HG03457 (cell line): ENCODE measurements around the gene BRICD5.

Experiments
- ATAC-seq: cut with Tn5 transposase; IDR thresholded peaks from one replicate; pipeline ENCODE4 v1.9.1; 2021; ENCODE audit warnings: moderate number of reproducible peaks; ENCODE audit not compliant: unreplicated experiment

The BRICD5 gene

GRCh38 chr16:2199621-2200139 lies 11.0 kb downstream of the BRICD5 start:
- ATAC-seq, result no peak

DNA sequence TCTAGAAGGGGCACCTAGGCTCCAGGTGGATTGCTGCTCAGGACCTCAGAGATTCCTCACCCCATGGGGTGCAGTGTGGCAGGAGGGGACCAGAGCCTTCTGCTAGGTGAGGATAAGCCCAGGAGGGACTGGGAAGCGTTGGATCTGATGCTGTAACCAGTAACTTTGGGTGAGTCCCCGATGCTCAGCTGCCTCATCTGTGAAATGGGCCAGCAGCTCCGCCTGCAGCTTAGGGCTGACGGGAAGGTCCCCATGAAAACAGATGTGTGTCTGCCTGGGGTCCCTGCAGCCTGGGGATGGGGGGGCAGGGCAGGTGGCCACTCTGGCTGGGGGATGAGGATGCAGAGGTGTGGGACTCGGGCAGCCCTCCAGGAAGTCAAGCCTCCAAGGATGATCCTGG lies 11.6 kb downstream of the BRICD5 start:
- ATAC-seq, result no peak

DNA sequence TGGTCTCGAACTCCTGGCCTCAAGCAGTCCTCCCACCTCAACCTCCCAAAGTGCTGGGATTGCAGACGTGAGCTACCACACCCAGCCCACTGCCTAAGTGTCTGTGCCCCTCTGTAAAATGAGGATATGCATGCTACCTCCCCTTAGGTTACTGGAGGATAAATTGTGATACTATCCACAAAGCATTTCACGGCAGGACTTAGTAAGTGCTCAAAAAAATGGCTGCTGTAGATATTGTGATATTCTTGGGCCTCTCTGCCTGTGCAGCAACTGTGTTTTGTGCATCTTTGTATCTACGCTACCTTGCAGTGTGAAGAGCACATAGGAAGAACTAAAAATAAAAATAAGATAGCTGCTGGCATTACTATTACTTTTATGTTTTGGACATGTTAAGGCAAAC lies 12.4 kb downstream of the BRICD5 start:
- no peak for ATAC-seq

GRCh38 chr16:2197765-2198164 lies 12.9 kb downstream of the BRICD5 start:
- ATAC-seq, result no peak

DNA sequence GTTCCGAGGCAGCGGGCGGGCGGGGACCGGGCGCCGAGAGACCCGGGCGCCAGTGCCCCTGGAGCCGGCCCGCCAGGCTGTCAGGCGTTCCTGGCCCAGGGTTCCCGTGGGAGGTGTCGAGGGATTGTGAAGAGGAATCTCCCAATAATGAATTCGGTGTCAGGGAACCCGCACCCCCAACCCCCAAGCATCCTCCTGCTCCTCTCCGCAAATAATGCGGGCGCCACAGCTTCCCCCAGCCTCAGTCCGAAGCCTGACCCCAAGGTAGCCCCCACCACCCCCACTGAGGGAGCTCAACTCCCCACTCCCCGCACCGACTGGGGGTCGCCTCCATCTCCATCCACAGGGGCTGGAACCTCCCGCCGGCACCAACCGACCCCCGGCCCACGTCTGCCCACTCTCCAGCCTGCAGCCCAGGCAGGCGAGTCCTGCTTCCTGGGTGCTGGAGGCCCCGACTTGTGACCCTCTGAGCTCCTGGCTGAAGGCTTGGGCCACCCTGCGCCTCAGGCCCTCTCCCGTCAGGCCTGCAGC lies 13.6 kb downstream of the BRICD5 start:
- ATAC-seq, result no peak

GRCh38 chr16:2196162-2196980 lies 14.3 kb downstream of the BRICD5 start, which contains the start of gene CASKIN1:
TSS of gene CASKIN1 (minus strand) at chr16:2196605. CDS start at chr16:2196432, 173 bp downstream.
- no peak for ATAC-seq

DNA sequence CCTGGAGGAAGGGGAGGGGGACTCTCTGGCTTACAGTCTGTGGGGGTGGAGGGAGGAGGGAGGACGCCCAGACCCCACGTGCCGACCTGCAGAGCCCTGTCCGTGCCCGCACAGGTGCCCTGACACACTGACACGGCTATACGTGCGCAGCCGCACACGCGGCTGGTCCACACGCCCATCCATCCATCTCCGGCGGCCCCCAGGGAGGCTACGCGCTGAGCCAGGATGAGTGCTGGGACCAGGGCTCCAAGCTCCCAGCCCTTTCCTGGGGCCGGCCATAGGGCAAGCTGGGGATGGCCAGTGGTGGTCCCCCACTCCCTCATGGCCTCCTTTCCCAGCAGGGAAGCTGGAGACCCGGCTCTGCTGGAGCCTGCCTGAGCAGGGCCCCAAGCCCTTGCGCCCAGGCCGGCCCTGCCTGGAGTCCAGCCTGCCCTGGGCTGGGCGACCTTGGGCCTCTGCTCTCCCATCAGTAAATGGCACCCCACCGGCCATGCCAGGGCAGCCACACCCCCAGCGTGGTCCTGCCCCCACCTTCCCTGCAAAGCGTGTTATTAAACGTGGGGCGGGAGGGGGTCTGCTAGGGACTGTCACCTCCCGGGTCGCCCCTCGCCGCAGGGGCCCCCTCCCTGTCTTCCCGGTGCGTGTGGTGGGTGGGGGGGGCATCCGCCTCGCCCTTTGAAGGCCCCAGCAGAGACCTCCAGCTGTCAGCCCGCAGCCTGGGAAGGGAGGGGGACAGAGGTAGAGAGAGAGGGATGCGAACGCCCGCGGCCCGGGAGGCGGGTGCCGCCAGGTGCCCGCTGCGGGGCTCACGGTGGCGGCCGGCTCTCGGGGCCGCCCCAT lies 15.1 kb downstream of the BRICD5 start:
- ATAC-seq, result no peak

DNA sequence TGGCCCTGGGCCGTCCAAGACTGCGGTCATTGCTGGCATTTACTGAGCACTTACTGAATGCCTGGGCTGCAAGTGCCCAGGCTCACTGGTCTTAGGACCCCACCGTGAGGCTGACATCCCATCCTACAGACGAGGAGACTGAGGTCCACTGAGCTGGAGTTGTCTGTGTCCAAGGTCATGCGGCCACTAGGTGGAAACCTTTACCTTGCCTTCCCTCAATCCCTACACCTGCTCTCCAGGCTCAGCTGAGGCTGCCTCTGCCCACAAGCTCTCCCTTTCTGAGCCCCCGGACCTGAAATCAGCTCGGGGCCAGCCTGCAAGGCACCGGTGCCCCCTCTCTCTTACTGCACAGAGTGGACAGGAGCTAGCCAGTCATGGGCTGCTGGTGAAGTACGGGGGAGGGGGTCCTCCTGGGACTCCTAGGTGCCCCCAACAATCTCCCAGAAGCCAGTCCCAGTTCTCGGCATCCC lies 15.8 kb downstream of the BRICD5 start:
- no peak for ATAC-seq

DNA sequence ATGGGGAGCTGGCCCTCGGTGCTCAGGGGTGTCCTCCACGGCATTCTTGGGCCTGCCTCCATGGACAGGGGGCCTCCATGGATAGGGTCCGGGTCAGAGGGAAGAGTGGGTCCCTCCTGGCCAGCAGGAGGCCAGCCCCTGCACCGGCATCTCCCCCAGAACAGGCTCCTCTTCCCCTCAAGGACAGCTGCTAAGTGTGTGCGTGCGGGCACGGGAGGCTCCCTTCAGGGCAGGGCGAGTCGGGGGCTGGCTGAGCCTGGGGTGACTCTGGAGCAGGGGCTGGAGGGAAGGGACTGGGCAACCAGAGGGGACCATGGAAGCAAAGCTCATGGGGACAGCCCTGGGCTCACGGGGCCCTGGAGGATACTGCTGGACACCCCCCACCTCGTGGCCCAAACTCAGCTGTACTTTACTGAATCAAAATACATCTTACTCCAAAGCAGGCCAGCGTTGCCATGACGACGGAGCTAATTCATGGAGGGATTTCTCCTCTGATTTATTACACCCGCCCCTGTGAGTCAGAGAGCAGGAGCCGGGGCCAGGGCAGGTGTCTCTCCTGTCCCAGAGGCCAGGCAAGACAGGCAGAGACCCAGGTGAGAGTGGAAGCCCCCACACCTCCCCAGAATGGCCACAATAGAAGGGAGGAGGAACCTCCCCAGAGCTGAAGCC lies 16.4 kb downstream of the BRICD5 start:
- ATAC-seq, result no peak

DNA sequence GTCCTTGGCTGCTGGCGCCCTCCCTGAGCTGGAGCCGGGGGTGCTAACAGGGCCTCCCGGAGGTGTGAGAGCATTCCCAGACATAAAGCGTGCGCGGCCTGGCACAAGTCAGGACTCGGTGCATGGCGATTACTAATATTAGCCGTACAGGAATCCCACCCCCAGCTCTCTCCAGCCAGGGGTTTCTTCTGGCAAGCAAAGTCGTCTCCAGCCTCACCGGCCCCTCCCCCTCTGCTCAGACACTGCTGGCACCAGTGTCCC lies 19.3 kb downstream of the BRICD5 start:
- no peak for ATAC-seq

DNA sequence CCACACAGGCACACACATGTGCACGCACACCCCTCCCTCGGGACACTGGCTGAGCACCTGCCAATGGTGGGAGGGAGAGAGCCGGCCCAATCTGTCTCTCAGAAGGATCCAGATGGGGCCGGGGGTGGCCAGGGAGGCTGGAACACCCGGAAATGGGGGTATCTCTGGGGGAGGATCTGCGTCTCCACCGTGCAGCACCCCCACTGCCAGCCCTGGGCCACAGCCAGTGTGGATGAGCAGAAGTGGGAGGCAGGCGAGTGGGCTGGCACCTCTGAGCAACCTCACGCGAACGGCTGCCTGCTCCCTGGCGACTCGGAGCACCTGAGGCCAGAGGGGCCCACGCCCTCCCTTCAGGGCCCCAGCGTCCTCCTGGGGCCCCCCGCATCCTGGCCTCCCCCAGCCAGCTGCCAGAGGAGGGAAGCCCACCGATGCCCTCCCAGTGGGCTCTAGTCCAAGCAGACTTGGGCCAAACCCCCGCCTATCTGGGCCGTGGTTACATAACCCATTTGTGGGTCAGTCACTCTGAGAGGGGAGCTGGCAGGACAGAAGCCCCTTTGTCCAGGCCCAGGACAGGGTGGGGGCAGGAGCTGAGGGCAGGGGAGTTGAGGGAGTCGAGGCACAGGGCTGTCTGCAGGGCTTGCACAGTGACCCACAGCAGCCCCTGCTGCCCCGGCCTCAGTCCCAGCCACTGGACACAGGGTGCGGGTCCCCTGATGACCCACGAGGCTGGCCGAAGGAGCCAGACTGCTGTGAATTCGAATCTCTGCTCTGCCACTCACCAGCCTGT lies 19.8 kb downstream of the BRICD5 start:
- no peak for ATAC-seq

GRCh38 chr16:2190002-2190658 lies 20.5 kb downstream of the BRICD5 start:
- ATAC-seq, result no peak

- ATAC-seq, result no peak
Observed at GRCh38 chr16:2189252-2189893, 21.3 kb downstream of the BRICD5 start.

GRCh38 chr16:2188395-2188794 lies 22.3 kb downstream of the BRICD5 start:
- no peak for ATAC-seq

DNA sequence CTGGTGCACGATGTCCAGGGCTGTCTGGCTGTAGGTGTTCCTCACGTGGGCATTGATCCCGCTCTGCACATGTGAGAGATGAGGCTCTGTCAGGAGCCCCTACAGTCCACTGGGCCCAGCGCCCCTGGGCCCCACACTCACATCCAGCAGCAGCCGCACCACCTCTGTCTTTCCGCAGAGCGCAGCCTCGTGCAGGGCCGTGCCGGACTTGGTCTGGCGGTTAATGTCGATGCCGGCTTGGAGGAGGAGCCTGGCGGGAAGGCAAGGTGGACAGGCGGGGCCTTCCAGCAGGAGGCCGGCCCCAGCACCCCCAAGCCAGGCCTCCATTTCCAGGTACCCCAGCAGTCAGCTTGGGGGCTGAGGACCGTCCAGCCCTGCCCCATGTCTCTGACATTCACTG lies 23.5 kb downstream of the BRICD5 start:
- ATAC-seq, result no peak

GRCh38 chr16:2186505-2186904 lies 24.2 kb downstream of the BRICD5 start:
- ATAC-seq, result no peak

GRCh38 chr16:2186064-2186463 lies 24.6 kb downstream of the BRICD5 start:
- ATAC-seq, result no peak

DNA sequence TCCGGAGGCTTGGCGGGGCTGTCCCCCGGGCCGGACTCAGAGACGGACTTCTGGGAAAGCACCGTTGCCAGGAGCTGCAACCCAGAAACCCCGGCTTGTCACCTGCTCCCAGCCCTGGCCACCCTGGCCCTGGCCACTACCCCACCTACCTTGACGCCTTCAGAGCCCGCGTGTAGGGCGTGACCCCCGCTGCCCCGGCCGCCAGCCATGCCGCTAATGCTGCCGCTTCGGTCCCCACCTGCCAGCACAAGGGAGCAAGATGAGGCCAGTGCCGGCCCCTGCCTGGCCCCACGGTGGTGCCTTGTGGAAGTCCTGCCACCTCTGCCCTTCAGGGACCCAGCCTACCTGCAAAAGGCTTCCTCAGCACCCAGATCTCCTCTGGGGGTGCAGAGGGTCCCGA lies 25.7 kb downstream of the BRICD5 start:
- no peak for ATAC-seq

- no peak for ATAC-seq
Observed at GRCh38 chr16:2184346-2184745, 26.3 kb downstream of the BRICD5 start.
